BE2C (cell line): ENCODE data around the gene ANKS1A.

ENCODE experiments used
- DNase-seq: peaks from one replicate; pipeline ENCODE4 v3.0.0-alpha.2; 2020
- H3K27me3 ChIP-seq: fragments of 250-450 bp; sonication (Bioruptor Pico); 2 replicates; pipeline ENCODE4 v1.5.1; 2020; ENCODE audit warnings: mild to moderate bottlenecking
- H3K36me3 ChIP-seq: fragments of 250-450 bp; sonication (Bioruptor Pico); 2 replicates; pipeline ENCODE4 v1.5.1; 2020; ENCODE audit warnings: mild to moderate bottlenecking
- H3K4me1 ChIP-seq: fragments of 250-450 bp; sonication (Bioruptor Pico); 2 replicates; pipeline ENCODE4 v1.5.1; 2020
- H3K4me3 ChIP-seq: 2 replicates; pipeline ENCODE4 v1.5.1; 2011; ENCODE audit warnings: low read depth, low read length
- H3K9me3 ChIP-seq: fragments of 250-450 bp; sonication (Bioruptor Pico); 2 replicates; pipeline ENCODE4 v1.5.1; 2020
- TF ChIP-seq, protein P1 (sequence below): IDR thresholded peaks from 2 replicates; pipeline ENCODE4 v1.5.1; 2012; ENCODE audit warnings: mild to moderate bottlenecking, low read depth, low read length

The ANKS1A gene

DNA sequence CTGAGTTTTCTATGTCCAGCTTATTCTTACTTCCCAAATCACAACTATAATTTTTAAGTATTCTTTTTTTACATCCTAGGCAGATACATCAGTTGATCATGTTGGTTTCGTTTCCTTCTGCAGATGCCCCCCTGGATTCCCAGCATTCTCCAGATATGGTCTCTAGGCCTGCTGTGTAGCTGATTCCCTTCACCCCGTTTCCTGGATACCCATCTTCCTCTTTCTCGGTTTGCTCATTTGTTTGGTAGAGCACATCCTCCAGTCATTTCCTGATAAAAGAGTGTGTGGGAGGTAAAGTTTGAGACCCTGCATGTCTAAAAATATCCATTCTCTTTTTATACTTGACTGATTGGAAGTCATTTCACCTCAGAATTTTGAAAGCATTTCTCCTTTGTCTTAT is 66.4 kb downstream of the ANKS1A start:
- no peaks in the 10 kb centered on the region for H3K9me3 ChIP-seq
- peaks cover 6% of the 10 kb centered on the region; the same call in 1 of the 2 replicates for H3K4me1 ChIP-seq
- no peaks in the 10 kb centered on the region; the same call in 1 of the 2 replicates for H3K36me3 ChIP-seq
- H3K27me3 ChIP-seq, result no peaks in the 10 kb centered on the region
- no peak overlapping the region for H3K4me3 ChIP-seq
- TF ChIP-seq, protein P1, sequence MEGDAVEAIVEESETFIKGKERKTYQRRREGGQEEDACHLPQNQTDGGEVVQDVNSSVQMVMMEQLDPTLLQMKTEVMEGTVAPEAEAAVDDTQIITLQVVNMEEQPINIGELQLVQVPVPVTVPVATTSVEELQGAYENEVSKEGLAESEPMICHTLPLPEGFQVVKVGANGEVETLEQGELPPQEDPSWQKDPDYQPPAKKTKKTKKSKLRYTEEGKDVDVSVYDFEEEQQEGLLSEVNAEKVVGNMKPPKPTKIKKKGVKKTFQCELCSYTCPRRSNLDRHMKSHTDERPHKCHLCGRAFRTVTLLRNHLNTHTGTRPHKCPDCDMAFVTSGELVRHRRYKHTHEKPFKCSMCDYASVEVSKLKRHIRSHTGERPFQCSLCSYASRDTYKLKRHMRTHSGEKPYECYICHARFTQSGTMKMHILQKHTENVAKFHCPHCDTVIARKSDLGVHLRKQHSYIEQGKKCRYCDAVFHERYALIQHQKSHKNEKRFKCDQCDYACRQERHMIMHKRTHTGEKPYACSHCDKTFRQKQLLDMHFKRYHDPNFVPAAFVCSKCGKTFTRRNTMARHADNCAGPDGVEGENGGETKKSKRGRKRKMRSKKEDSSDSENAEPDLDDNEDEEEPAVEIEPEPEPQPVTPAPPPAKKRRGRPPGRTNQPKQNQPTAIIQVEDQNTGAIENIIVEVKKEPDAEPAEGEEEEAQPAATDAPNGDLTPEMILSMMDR, result no peak
- no peak for DNase-seq

DNA sequence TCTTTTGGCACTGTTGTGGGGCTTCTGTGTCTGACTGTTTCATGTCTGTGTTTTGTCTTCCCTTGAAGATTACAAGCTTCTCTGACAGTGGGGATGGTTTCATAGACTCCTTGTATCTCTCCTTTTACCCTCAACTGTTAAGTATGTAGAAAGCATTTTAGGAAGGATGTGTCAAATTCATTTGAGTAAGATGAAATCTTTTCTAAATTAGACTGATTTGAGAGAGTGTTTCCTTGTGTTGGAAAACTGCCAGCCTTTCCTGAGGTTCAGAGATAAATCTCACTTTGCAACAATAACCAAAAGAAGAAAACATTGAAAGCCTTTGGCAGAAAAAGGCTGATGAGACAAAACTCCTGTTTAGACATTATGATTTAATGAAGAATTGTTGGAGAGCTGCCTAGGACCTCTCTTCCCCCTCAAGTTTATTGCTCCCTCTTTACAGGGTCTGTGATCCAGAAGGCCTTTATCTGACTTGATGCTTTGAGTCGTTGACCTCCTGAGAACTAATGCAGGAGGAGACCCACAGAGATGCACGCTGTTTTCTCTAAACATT is 68.3 kb downstream of the ANKS1A start:
- H3K9me3 ChIP-seq, result no peaks in the 10 kb centered on the region
- TF ChIP-seq, protein P1, result no peak
- no peaks in the 10 kb centered on the region for H3K27me3 ChIP-seq
- H3K4me3 ChIP-seq, result no peak overlapping the region
- 0 out of 2 replicates have a peak, but pooled peaks cover 3% of the 10 kb centered on the region for H3K4me1 ChIP-seq
- H3K36me3 ChIP-seq, result no peaks in the 10 kb centered on the region; the same call in 1 of the 2 replicates
- DNase-seq, result no peak

DNA sequence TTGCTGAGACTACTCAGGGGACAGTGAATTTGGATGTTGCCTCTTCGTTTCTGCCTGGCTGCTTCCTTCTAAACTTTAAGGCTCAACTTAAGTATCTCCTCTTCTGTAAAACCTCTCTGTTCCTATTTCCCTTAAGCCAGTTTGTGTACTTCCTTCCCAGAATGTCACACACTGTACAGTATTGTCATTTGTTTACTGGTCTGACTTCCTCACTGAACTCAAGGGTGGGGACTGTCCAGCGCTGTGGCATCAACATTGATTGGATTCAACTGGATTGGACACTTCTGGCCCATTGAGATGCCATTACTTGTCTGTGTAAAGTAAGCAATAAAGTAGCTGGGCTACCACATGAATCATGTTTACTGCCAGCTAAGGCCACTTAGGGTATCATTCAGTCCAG is 69.7 kb downstream of the ANKS1A start:
- TF ChIP-seq, protein P1, result no peak
- Histone ChIP-seq H3K9me3 (no peaks in the 10 kb centered on the region), H3K36me3 (no peaks in the 10 kb centered on the region; the same call in 1 of the 2 replicates), H3K4me3 (no peak overlapping the region), H3K4me1 (0 out of 2 replicates have a peak, but pooled peaks cover 3% of the 10 kb centered on the region), H3K27me3 (no peaks in the 10 kb centered on the region)
- no peak for DNase-seq

DNA sequence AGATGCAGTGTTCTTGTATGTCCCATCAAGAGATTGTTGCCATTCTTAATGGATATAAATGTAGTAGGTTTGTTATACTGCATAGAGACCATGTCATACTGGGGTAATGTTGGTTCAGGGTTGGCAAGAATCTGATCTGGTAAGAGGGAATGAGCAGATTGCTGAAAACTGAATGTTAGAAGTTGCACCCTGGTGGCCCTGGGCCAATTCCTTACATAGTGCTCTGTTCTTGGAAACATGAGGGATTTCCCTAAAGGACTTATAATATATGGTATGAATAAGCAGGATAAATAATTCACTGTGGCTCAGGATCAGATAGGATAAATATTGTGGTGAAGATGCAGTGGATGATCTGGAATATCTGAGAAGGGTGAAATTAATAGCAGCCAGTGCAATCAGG is 70.2 kb downstream of the ANKS1A start:
- TF ChIP-seq, protein P1, result no peak
- no peaks in the 10 kb centered on the region for H3K36me3 ChIP-seq
- DNase-seq, result no peak
- no peaks in the 10 kb centered on the region for H3K9me3 ChIP-seq
- 0 out of 2 replicates have a peak, but pooled peaks cover 3% of the 10 kb centered on the region for H3K4me1 ChIP-seq
- H3K4me3 ChIP-seq, result no peak overlapping the region
- H3K27me3 ChIP-seq, result no peaks in the 10 kb centered on the region

DNA sequence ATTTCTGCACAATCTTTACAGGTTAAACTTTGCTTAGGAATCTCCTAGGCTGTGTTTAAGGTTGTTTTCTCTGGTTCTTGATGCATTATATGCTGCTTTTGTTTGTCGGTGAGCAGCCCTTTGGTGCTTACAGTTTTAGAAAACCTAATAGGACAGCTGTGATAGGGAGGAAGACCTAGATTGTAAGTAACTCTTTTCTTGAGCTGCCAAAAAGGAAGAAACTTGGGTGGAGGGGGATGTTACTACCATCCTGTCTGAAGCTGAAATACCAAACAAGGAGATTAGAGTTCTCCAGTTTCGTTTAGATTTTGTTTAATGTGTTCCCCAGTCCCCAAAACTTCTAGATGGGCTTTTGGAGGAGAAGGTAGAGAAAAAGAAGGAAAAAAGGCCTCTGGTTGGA is 72.0 kb downstream of the ANKS1A start:
- H3K4me1 ChIP-seq, result 0 out of 2 replicates have a peak, but pooled peaks cover 3% of the 10 kb centered on the region
- H3K27me3 ChIP-seq, result no peaks in the 10 kb centered on the region
- no peaks in the 10 kb centered on the region for H3K9me3 ChIP-seq
- TF ChIP-seq, protein P1, result no peak
- no peak overlapping the region for H3K4me3 ChIP-seq
- H3K36me3 ChIP-seq, result no peaks in the 10 kb centered on the region
- no peak for DNase-seq

DNA sequence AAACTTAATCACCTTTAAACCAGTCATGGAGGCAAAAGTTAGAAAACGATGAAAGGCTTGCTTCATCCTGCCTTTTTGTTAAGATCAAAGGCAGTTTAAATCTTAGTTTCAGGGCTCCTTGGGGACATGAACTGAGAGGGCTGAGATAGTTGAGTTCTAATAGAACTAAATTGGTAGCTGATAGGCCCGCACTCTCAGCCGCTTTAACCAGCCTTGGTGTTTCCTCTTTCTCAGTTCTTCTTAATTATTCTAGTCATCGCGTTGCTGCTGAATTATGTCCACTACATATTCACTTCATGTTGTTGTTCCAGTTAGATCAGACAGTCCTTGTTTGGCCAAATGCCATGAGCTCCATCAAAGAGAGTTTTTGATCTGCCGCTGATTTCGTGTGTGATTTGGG is 72.5 kb downstream of the ANKS1A start:
- Histone ChIP-seq H3K4me3 (no peak overlapping the region), H3K27me3 (no peaks in the 10 kb centered on the region), H3K4me1 (0 out of 2 replicates have a peak, but pooled peaks cover 3% of the 10 kb centered on the region), H3K36me3 (no peaks in the 10 kb centered on the region), H3K9me3 (no peaks in the 10 kb centered on the region)
- DNase-seq, result no peak
- TF ChIP-seq, protein P1, result no peak
